Ishikawa (cell line): ENCODE data around the gene ALPP.

Experiments used
- EGR1 ChIP-seq: IDR thresholded peaks from 2 replicates; pipeline ENCODE4 v1.6.1; 2012
- EP300 ChIP-seq: IDR thresholded peaks from 2 replicates; pipeline ENCODE4 v1.6.1; 2012; ENCODE audit warnings: borderline replicate concordance
- FOXM1 ChIP-seq: IDR thresholded peaks from 2 replicates; pipeline ENCODE4 v1.6.1; 2012; ENCODE audit warnings: low read depth, borderline replicate concordance
- NFIC ChIP-seq: IDR thresholded peaks from 2 replicates; pipeline ENCODE4 v1.6.1; 2012
- RAD21 ChIP-seq: IDR thresholded peaks from 2 replicates; pipeline ENCODE4 v1.6.1; 2012; ENCODE audit warnings: low read depth
- TAF1 ChIP-seq: IDR thresholded peaks from 2 replicates; pipeline ENCODE4 v1.6.1; 2012; ENCODE audit warnings: low read depth, mild to moderate bottlenecking
- YY1 ChIP-seq: IDR thresholded peaks from 2 replicates; pipeline ENCODE4 v1.6.1; 2012; ENCODE audit warnings: low read depth
- TF ChIP-seq, protein P1 (sequence below): IDR thresholded peaks from 2 replicates; pipeline ENCODE4 v1.6.1; 2012
- TF ChIP-seq, protein P2 (sequence below): IDR thresholded peaks from 2 replicates; pipeline ENCODE4 v1.6.1; 2012
- TF ChIP-seq, protein P3 (sequence below): IDR thresholded peaks from 2 replicates; pipeline ENCODE4 v1.6.1; 2012; ENCODE audit warnings: low read depth, mild to moderate bottlenecking

DNA sequence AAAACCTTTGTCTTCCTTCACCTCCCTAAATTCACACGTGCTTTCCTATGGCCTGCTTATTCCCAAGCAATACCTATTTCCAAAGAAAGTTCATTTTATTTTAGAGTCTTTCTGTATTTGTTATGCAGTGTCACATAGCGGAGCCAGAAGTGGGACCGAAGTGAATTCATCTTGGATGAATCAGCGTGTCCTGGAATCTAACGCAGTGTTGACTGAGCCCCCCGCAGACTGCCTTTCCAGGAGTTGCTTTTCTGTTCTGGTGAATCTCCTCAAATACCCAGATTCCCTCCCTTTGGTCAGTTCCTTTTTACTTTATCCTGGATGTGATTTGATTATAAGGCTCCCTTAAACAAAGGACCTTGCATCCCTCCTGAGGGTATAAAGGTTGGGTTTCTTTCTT lies 10.8 kb downstream of the ALPP start:
- TF ChIP-seq EGR1 (no peak), RAD21 (no peak), NFIC (no peak), EP300 (no peak), TAF1 (no peak), YY1 (no peak), FOXM1 (no peak)
- TF ChIP-seq, protein P1, sequence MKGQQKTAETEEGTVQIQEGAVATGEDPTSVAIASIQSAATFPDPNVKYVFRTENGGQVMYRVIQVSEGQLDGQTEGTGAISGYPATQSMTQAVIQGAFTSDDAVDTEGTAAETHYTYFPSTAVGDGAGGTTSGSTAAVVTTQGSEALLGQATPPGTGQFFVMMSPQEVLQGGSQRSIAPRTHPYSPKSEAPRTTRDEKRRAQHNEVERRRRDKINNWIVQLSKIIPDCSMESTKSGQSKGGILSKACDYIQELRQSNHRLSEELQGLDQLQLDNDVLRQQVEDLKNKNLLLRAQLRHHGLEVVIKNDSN, result no peak
- TF ChIP-seq, protein P2, sequence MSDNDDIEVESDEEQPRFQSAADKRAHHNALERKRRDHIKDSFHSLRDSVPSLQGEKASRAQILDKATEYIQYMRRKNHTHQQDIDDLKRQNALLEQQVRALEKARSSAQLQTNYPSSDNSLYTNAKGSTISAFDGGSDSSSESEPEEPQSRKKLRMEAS, result no peak
- TF ChIP-seq, protein P3, sequence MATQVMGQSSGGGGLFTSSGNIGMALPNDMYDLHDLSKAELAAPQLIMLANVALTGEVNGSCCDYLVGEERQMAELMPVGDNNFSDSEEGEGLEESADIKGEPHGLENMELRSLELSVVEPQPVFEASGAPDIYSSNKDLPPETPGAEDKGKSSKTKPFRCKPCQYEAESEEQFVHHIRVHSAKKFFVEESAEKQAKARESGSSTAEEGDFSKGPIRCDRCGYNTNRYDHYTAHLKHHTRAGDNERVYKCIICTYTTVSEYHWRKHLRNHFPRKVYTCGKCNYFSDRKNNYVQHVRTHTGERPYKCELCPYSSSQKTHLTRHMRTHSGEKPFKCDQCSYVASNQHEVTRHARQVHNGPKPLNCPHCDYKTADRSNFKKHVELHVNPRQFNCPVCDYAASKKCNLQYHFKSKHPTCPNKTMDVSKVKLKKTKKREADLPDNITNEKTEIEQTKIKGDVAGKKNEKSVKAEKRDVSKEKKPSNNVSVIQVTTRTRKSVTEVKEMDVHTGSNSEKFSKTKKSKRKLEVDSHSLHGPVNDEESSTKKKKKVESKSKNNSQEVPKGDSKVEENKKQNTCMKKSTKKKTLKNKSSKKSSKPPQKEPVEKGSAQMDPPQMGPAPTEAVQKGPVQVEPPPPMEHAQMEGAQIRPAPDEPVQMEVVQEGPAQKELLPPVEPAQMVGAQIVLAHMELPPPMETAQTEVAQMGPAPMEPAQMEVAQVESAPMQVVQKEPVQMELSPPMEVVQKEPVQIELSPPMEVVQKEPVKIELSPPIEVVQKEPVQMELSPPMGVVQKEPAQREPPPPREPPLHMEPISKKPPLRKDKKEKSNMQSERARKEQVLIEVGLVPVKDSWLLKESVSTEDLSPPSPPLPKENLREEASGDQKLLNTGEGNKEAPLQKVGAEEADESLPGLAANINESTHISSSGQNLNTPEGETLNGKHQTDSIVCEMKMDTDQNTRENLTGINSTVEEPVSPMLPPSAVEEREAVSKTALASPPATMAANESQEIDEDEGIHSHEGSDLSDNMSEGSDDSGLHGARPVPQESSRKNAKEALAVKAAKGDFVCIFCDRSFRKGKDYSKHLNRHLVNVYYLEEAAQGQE, result no peak
